Measurements from ENCODE around the gene MDH2.
"Not testable (repeated sequence)": the region's sequence is repeated elsewhere in the genome, so short reads cannot be mapped to it uniquely, and the experiment has no call there.

The MDH2 gene, protein sequence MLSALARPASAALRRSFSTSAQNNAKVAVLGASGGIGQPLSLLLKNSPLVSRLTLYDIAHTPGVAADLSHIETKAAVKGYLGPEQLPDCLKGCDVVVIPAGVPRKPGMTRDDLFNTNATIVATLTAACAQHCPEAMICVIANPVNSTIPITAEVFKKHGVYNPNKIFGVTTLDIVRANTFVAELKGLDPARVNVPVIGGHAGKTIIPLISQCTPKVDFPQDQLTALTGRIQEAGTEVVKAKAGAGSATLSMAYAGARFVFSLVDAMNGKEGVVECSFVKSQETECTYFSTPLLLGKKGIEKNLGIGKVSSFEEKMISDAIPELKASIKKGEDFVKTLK

DNA sequence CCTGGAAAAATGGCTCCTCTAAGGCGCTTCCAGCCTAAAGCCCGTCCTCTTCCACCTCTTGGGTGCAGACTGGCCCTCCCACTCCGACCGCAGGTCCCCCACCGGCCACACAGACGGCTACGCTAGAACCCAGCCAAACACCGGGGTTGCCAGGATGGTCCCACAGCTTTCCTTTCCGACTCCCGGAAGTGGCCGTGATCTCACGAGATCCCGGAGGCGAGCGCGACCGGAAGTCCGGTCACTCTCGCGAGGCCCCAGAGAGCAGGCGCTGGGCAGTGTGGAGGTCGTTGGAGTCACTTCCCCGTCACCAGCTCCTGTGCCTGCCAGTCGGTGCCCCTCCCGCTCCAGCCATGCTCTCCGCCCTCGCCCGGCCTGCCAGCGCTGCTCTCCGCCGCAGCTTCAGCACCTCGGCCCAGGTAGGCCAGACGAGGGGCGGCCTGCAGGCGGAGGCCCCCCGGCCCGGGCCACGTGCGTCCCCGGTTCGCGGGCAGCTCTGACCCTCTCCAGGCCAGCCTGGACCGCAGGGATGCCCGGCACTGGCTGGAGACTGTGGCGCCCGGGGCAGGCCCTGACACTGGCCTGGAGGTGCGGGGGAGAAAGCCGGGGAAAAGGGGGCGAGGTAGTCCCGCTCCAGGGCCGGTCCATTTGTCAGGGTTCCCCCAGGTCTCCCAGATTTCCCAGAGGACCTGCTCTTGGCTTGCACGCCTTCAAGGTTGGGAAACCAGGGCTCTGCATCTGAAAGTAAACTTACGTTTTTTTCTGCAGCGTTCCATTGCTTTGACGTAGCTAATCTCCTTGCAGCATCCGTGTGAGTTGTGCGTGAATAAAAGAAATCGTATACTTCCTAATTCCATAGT is at the start of gene MDH2, which contains the start of gene STYXL1:
Gene MDH2, plus strand, starts transcription at position 296 of the 857 bp plus-strand sequence. Its CDS starts 55 bp downstream, at position 351.
Gene STYXL1, minus strand, starts transcription at position 190 of the 857 bp plus-strand sequence. CDS start 17,477 bp downstream, outside the sequence.
- H3K4me3 ChIP-seq (ENCODE audit: low read length): peak within 1 kb of the TSS; percentile 88
- TF ChIP-seq ZNF274 (IDR thresholded peaks at IDR 0.05; ENCODE audit: low read depth, low read length): no peak

DNA sequence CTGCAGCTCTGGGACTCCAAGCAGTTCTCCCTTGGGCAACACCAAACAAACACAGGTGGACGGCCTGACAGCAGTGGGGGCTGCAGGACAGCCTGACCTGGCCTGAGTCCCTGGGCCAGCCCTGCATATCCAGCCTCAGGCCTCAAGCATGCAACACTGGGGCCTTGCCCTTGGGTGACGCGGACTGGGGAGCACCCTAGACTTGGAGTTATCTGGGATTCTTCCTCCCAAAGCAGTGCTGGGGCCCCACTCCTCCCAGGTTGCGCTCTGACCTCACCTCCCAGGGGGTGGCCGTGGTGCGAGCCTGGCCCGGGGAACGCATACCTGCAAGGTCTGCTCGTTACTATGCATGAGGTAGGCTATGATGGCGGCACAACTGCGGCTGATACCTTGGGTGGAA is 47.3 kb upstream of the MDH2 start:
- TF ChIP-seq ZNF274 (IDR thresholded peaks at IDR 0.05; ENCODE audit: low read depth, low read length): no peak
- no peak overlapping the region for H3K4me3 ChIP-seq (ENCODE audit: low read length)

DNA sequence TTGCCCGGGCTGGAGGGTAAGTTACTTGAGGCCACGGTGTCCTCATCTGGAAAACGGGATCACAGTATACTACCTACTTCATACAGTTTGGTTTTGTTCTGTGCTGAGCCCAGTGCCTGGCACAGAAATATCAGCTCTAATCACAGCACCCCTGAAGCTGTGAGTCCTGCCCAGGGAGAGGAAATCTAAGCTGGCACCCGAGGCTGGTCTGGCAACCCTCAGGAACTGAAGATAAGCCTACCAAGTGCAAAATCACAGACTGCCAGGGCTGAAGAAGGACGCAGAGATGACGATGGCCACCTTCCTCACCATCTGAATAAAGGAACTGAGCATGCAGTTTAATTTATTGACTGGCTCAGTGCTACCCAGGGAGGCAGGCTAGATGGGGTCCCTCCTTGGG is 45.8 kb upstream of the MDH2 start:
- no peak for TF ChIP-seq ZNF274 (IDR thresholded peaks at IDR 0.05; ENCODE audit: low read depth, low read length)
- H3K4me3 ChIP-seq (ENCODE audit: low read length): no peak overlapping the region

DNA sequence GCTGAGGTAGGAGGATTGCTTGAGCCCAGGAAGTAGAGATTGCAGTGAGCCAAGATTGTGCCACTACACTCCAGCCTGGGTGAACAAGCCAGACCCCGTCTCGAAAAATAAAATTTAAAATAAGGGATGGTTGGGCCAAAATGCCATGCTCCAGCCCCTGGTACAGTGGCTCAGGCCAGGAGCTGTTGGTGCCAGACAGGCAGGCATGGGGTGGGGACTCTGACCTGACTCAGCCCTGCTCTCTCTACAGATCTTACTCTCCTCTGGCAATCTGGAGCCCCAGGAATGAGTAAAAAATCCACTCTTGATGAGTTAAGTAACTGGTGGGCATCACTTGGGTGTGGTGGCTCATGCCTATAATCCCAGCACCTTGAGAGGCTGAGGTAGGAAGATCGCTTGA is 45.1 kb upstream of the MDH2 start:
- H3K4me3 ChIP-seq (ENCODE audit: low read length): no peak overlapping the region
- TF ChIP-seq ZNF274 (IDR thresholded peaks at IDR 0.05; ENCODE audit: low read depth, low read length): no peak

DNA sequence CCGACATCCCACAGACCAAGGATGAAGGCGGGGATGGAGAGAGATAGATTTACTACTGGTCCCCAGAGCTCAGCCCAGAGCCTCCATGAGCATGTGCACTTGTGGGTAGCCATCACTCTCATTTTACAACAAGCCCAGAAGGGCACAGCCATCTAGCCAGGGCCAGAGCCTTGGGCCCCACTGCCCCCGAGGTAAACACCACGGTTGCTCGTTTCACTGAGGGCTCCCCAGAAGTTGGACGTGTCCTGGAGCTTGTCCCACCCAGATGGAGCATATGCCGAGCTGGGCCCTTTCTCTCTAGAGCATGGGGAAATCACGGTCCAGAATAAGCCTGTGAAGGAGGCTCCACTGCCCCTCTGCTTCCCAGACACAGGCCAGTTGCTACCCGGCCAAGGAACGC is 44.6 kb upstream of the MDH2 start:
- no peak for TF ChIP-seq ZNF274 (IDR thresholded peaks at IDR 0.05; ENCODE audit: low read depth, low read length)
- no peak overlapping the region for H3K4me3 ChIP-seq (ENCODE audit: low read length)

DNA sequence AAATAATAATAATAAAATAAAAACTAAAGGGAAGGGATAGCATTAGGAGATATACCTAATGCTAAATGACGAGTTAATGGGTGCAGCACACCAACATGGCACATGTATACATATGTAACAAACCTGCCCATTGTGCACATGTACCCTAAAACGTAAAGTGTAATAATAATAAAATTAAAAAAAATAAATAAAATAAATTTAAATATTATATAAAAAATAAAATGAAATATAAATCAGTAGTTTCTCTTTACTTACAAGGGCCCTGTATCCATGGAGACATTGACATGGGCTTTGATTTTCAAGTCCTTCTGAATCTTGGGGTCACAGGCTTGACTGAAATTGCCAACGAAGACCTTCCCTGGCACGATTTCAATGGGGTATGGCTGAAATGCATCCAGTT is 42.9 kb upstream of the MDH2 start:
- not testable (repeated sequence) for H3K4me3 ChIP-seq (ENCODE audit: low read length)

DNA sequence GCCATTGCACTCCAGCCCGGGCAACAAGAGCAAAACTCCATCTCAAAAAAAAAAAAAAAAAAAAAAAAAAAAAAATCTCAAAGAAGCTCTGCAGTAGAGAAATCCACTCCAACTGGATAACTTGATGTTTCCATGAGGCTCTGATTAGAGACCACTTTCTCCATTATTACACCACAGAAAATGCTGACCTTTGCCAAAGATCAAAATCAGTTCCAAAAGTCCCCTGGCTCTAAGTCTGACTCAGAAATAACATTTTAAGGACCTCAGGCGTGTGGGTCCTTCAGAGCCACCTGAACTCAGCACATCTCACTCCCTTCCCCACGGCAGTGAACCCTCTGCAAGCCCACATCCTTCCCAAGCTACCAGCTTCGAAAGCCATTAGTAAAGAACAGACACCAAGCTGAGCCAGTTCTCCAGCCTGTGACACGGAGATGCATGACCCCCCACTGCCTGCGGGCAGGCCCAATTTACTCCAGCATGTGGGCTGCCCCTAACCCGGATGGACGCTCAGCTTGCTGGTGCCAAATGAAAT is 39.7 kb upstream of the MDH2 start:
- no peak for TF ChIP-seq ZNF274 (IDR thresholded peaks at IDR 0.05; ENCODE audit: low read depth, low read length)
- H3K4me3 ChIP-seq (ENCODE audit: low read length): no peak overlapping the region

DNA sequence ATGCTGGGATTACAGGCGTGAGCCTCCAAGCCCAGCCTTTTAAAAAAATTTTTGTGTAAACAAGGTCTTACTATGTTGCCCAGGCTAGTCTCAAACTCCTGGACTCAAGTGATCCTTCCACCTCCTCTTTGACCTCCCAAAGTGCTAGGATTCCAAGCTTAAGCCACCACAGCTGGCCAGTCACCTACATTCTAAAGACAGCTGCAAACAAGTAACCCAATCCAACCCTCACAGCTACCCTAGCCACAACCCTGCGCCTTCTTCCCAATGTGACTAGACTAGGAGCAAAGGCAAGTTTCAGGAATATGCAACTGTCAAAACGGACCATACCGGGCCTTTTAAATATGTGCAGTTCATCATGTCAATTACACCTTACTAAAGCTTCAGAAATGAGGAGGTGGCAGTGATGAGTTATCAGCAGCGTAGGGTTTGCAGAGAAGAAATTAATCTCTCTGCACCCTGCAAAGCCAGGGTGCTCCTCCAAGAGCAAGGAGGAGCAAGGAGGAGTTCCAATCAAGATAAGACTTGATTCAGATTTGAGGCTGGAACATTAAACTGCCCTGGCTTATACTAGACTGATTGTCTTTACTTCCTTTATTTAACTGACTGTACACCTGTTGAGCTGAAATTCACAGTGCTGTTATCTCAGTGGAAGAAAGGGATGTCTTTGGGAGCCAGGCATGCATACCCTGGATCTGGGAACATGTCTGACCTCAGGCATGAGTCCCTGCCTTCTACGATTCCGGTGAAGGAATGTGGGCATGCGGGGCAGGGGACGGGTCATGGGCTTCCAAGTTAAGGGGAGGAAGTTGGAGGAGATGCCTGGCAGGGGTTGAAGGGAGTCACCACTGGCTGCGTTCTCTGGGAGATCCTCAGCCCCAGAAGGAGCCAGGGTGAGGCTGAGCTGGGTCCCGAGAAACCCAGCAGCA is 38.0 kb upstream of the MDH2 start:
- no peak for TF ChIP-seq ZNF274 (IDR thresholded peaks at IDR 0.05; ENCODE audit: low read depth, low read length)
- H3K4me3 ChIP-seq (ENCODE audit: low read length): no peak overlapping the region

DNA sequence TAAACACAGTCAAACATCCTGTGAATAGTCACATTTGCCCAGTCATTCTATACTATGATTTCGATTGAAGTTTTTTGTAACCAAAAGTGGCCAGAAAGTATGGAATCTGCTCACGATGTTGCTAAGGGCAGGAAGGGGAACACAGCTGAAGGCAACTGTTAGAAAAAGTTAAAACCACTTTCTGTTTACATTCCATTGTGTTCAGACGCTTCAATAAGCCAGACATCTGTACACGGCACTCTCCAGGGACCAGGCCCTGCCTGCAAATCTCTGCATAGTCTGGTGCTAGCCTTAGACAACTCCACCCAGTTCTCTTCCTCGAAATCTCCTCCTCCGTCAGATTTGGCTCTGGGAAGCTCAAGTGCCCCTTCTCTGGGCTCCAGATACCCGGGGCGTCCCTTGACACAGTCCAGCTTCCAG is 36.5 kb upstream of the MDH2 start:
- no peak overlapping the region for H3K4me3 ChIP-seq (ENCODE audit: low read length)
- TF ChIP-seq ZNF274 (IDR thresholded peaks at IDR 0.05; ENCODE audit: low read depth, low read length): no peak

DNA sequence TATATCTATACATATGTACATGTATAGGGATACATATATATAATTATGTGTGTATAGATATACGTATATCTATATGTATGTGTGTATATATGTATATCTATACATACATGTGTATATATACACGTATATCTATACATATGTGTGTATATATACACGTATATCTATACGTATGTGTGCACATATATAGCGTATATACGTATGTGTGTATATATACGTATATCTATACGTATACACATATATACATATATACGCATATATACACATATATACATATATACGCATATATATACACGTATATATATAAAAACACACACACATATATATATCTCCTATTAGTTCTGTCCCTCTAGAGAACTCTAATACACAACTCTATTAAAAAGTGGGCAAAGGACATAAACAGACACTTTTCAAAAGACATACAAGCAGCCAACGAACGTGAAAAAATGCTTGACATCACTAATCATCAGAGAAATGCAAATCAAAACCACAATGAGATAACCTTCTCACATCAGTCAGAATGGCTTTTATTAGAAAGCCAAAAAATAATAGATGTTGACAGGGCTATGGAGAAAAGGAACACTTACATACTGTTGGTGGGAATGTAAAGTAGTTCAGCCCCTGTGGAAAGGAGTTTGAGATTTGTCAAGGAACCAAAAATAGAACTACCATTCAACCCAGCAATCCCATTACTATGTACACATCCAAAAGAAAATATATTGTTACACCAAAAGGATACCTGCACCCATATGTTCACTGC is 31.5 kb upstream of the MDH2 start:
- no peak for TF ChIP-seq ZNF274 (IDR thresholded peaks at IDR 0.05; ENCODE audit: low read depth, low read length)
- H3K4me3 ChIP-seq (ENCODE audit: low read length): no peak overlapping the region

DNA sequence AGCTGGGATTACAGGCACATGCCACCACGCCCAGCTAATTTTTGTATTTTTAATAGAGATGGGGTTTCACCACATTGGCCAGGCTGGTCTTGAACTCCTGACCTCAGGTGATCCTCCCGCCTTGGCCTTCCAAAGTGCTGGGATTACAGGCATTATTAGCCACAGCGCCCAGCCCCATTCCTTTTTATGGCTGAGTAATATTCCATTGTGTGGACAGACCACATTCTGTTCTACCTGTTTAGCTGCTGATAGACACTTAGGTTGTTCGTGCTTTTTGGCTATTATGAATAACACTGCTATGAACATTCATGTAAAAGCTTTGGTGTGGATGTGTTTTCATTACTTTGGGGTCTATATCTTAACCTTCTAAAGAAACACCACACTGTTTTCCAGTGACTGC is 29.4 kb upstream of the MDH2 start:
- H3K4me3 ChIP-seq (ENCODE audit: low read length): not testable (repeated sequence)

DNA sequence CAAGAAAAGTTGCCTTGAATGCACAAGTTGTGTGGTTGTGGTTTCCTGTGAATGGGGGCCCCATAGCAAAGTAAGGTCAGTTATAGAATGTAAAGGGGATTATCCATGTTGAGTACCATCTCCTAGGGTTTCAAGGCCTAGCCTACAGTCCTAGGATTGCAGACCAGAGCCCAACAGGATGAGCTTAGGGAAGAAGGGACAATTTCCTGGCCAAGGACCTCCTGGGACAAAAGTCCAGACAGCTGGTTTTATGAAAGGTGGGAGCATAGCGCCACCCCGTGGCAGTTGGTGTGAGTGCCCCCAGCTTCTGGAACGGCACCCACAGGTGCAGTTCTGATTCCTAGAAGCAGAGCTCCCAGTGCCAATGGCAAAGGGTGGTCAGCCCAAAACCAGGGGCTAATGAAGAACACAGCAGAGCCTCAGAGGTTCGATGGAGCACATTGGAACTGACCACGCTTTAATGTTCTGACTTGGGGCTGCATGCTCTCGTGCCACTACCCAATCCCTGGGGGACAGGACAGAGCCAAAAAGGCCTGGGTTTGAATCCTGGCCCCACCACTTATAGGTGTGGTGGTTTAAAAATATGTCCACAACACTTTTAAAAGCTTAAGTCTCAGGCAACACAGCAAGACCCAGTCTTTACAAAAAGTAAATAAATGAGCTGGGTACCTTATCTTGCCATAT is 27.7 kb upstream of the MDH2 start:
- TF ChIP-seq ZNF274 (IDR thresholded peaks at IDR 0.05; ENCODE audit: low read depth, low read length): no peak
- no peak overlapping the region for H3K4me3 ChIP-seq (ENCODE audit: low read length)
